ENCODE data around the gene MAP3K9.
"Not testable (repeated sequence)": the region's sequence is repeated elsewhere in the genome, so short reads cannot be mapped to it uniquely, and the experiment has no call there.

Gene MAP3K9

GRCh38 chr14:70726651-70727375 is 82.5 kb downstream of the MAP3K9 start:
- no peak for DNase-seq (ENCODE audit: low read depth in 1 of 2, low spot score in 1 of 2)

- DNase-seq (ENCODE audit: low read depth in 1 of 2, low spot score in 1 of 2): no peak
Observed at GRCh38 chr14:70724944-70725343, 84.4 kb downstream of the MAP3K9 start.

- no peak for DNase-seq (ENCODE audit: low read depth in 1 of 2, low spot score in 1 of 2)
Observed at GRCh38 chr14:70724110-70724509, 85.2 kb downstream of the MAP3K9 start.

- no peak for DNase-seq (ENCODE audit: low read depth in 1 of 2, low spot score in 1 of 2)
Observed at GRCh38 chr14:70723276-70723675, 86.0 kb downstream of the MAP3K9 start.

GRCh38 chr14:70722418-70722817 is 86.9 kb downstream of the MAP3K9 start:
- no peak for DNase-seq (ENCODE audit: low read depth in 1 of 2, low spot score in 1 of 2)

- no peak for DNase-seq (ENCODE audit: low read depth in 1 of 2, low spot score in 1 of 2)
Observed at GRCh38 chr14:70721542-70721941, 87.8 kb downstream of the MAP3K9 start.

GRCh38 chr14:70718383-70719118 is 90.8 kb downstream of the MAP3K9 start:
- DNase-seq (ENCODE audit: low read depth in 1 of 2, low spot score in 1 of 2): no peak

GRCh38 chr14:70716958-70717357 is 92.4 kb downstream of the MAP3K9 start:
- DNase-seq (ENCODE audit: low read depth in 1 of 2, low spot score in 1 of 2): no peak

GRCh38 chr14:70716483-70716882 is 92.8 kb downstream of the MAP3K9 start:
- no peak for DNase-seq (ENCODE audit: low read depth in 1 of 2, low spot score in 1 of 2)

GRCh38 chr14:70714055-70714550 is 95.2 kb downstream of the MAP3K9 start:
- peak in 1 of 2 donors; percentile 4 for DNase-seq (ENCODE audit: low read depth in 1 of 2, low spot score in 1 of 2)

- no peak for DNase-seq (ENCODE audit: low read depth in 1 of 2, low spot score in 1 of 2)
Observed at GRCh38 chr14:70713511-70713916, 95.8 kb downstream of the MAP3K9 start.

- DNase-seq (ENCODE audit: low read depth in 1 of 2, low spot score in 1 of 2): no peak
Observed at GRCh38 chr14:70713096-70713495, 96.2 kb downstream of the MAP3K9 start.

- no peak for DNase-seq (ENCODE audit: low read depth in 1 of 2, low spot score in 1 of 2)
Observed at GRCh38 chr14:70711451-70711850, 97.9 kb downstream of the MAP3K9 start.

GRCh38 chr14:70709726-70710382 is 99.5 kb downstream of the MAP3K9 start:
- DNase-seq (ENCODE audit: low read depth in 1 of 2, low spot score in 1 of 2): no peak

- DNase-seq (ENCODE audit: low read depth in 1 of 2, low spot score in 1 of 2): no peak
Observed at GRCh38 chr14:70708717-70709570, 100.4 kb downstream of the MAP3K9 start.

GRCh38 chr14:70707138-70708038 is 101.9 kb downstream of the MAP3K9 start:
- no peak for DNase-seq (ENCODE audit: low read depth in 1 of 2, low spot score in 1 of 2)

GRCh38 chr14:70706177-70706576 is 103.1 kb downstream of the MAP3K9 start:
- DNase-seq (ENCODE audit: low read depth in 1 of 2, low spot score in 1 of 2): no peak

- no peak for DNase-seq (ENCODE audit: low read depth in 1 of 2, low spot score in 1 of 2)
Observed at GRCh38 chr14:70704960-70705359, 104.4 kb downstream of the MAP3K9 start.

- not testable (repeated sequence) for DNase-seq (ENCODE audit: low read depth in 1 of 2, low spot score in 1 of 2)
Observed at GRCh38 chr14:70703621-70704168, 105.6 kb downstream of the MAP3K9 start.

- no peak for DNase-seq (ENCODE audit: low read depth in 1 of 2, low spot score in 1 of 2)
Observed at GRCh38 chr14:70702161-70702560, 107.2 kb downstream of the MAP3K9 start.
